Measurements from ENCODE around the gene DDX24.

Gene DDX24

DNA sequence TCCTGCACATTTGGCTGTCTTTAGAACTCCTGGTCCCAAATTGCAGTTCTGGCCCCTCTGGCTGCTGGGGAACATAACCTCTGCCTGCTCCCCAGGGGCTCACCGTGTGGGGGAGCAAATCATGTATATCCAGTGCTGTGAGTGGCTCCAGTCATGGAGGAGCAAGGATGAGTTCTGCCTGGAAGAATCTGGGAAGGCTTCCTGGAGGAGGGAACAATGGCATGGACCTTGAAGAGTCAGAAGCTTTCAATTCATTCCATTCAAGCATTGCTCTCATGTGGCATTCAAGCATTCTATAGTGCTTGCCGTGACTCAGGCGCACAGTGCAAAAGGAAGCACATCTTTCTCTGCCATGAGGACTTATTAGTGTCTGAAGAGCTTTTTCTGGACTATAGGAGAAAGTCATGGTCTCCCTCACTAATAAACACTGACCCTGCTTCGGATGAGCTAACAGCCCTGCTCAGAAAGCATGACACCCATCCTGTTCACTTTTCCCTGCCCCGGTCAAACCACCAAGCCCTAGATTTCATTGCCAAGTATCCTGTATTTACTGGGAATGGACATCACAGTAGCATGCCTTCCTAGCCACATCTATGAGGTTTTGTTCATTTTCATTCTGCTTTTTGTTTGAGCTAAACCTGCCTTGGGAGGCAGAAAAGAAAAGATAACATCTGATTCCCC, 33.0 kb upstream of the DDX24 start:
- no peak for DNase-seq

DNA sequence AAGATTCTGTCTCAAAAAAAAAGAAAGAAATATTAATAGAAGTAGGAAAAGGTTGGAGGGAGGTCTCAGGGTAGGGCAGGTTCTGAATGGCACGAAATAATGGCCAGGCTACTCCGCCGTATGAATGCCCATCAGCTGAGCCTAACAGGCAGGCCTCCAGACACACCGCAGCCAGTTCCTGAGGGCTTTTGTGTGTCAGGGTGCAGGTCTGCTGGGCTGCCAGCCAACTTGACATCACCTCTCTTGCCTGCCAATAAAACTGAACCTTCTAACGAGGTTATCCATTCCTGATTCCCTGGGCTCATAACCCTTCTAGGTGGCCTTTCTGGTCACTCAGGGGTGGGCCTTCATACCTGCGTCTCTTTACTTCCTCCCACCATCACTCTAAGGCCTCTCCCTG, 32.5 kb upstream of the DDX24 start:
- peak; percentile 39 for DNase-seq

GRCh38 chr14:94113073-94113472, 32.1 kb upstream of the DDX24 start:
- no peak for DNase-seq

- no peak for DNase-seq
These were observed 31.6 kb upstream of the DDX24 start for GRCh38 chr14:94112513-94113063.

- no peak for DNase-seq
These were observed 30.5 kb upstream of the DDX24 start for GRCh38 chr14:94111276-94112095.

- DNase-seq = no peak
These were observed 29.7 kb upstream of the DDX24 start, which contains the start of gene IFI27 for GRCh38 chr14:94110552-94111181. Gene IFI27, plus strand, starts transcription at chr14:94110736.

DNA sequence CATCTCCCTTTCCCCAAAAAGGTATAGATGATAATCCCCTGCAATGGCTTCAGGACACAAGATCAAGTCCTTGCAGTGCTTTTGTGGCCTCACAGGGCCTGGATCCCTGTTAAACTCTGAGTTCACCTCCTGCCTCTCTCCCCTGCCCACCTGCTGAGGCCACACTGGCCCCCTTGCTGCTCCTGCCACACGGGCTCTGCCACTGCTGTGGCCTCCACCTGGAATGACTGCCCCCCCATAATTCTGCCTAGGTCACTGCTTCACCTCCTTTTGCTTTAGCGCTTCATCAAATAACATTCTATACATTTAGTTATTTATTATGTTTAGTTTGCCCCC, 28.9 kb upstream of the DDX24 start:
- DNase-seq = no peak

- no peak for DNase-seq
These were observed 23.7 kb upstream of the DDX24 start for GRCh38 chr14:94104731-94105130.

DNA sequence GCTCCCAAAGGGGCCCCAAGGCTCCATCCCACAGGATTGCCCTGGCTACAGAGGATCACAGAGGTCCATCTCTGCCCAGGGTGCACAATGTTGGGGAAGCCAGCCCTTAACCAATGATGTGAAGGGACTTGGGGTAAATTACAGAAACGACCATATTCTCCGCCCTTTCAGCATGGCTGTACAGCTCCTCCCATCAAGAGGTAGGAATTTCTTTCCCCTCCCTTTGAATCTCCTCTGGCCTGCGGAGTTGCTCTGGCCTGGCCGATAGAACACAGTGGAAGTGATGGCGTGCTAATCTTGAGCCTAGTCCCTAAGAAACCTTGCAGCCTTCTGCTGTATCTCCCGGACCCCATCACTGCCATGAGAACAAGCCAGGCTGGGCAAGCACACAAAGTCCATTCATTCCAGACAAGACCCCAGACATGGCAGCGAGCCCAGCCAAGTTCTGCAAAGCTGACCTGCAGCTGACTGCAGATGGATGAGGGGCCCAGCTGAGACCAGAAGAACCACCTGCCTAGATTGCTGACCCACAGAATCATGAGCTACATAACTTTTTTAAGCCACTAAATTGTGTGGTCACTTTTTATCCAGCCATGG, 22.6 kb upstream of the DDX24 start:
- DNase-seq = no peak

GRCh38 chr14:94102768-94103482, 21.9 kb upstream of the DDX24 start:
- no peak for DNase-seq

- DNase-seq = no peak
These were observed 20.7 kb upstream of the DDX24 start for GRCh38 chr14:94101748-94102147.

- no peak for DNase-seq
These were observed 19.8 kb upstream of the DDX24 start for GRCh38 chr14:94100847-94101246.

- DNase-seq = no peak
These were observed 18.0 kb upstream of the DDX24 start for GRCh38 chr14:94099006-94099405.

GRCh38 chr14:94098326-94098992, 17.5 kb upstream of the DDX24 start:
- DNase-seq = no peak

DNA sequence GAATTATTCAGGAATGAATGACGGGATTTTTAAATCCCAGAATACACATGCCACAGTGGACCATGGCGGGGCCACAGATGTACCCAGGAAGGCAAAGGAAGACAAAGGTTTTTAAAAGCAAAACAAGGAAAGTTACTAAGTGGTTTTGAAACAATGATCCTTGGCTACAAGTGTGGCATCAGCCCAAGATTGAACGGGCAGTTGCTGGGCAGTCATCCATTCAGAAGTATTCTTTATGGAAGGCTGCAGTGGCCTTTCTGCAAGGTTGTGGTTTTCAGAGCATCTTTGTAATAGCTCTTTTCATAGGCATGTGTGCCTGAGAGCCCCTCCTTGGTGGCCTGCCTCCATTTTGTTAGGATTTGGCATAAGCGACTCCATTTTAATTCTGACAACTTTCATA, 16.1 kb upstream of the DDX24 start:
- no peak for DNase-seq

- no peak for DNase-seq
These were observed 12.4 kb upstream of the DDX24 start for GRCh38 chr14:94093418-94093817.

DNA sequence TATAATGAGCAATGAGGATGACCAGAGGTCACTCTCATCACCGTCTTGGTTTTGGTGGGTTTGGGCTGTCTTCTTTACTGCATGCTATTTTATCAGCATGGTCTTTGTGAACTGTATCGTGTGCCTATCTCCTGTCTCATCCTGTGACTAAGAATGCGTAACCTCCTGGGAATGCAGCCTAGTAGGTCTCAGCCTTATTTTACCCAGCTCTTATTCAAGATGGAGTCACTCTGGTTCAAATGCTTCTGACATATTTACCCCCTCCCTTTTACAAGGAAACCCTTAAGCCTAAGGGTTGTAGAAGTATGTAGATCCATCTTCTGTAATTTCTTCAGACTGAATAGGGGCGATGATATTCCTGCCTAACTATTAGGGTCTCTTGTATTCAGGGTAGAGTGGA, 8.5 kb upstream of the DDX24 start:
- no peak for DNase-seq

- DNase-seq = no peak
These were observed 7.5 kb upstream of the DDX24 start for GRCh38 chr14:94088516-94088915.

DNA sequence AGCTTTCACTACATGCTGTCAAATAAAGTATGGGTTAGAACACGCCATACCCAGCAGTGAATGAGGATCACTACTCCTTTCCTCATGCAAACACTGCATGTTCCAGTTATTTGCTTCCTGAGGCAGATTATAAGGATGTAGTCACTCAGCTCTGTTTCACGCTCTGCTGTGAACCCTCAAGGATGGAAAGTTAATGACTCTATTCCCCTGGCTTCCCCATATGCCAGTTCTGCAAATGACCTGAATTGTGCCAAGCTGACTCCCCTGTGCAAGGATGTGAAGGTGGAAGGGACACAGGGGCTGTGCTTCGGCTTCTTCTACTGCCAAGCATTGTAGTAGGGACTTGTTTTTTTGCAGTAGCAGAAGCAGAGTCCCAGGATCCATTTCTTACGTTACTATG, 6.9 kb upstream of the DDX24 start:
- no peak for DNase-seq

GRCh38 chr14:94081386-94081820, 401 bp upstream of the DDX24 start:
- DNase-seq = peak; percentile 14

GRCh38 chr14:94079891-94080620, 946 bp downstream of the DDX24 start:
- DNase-seq = no peak

Measured in DMS153 (cell line).